Retina (tissue), 1 donor: ENCODE results near the gene BAIAP2L1.
"Not testable (repeated sequence)": the region's sequence is repeated elsewhere in the genome, so short reads cannot be mapped to it uniquely, and the experiment has no call there.

ENCODE experiments used
- DNase-seq: peaks from one replicate; pipeline ENCODE4 v3.0.0-alpha.2; 2016

BAIAP2L1 gene

GRCh38 chr7:98398567-98399372 is 2.1 kb downstream of the BAIAP2L1 start:
- DNase-seq: no peak

GRCh38 chr7:98396768-98397167 is 4.1 kb downstream of the BAIAP2L1 start:
- DNase-seq: no peak

- no peak for DNase-seq
Measured at GRCh38 chr7:98395951-98396350, 4.9 kb downstream of the BAIAP2L1 start.

- DNase-seq: no peak
Measured at GRCh38 chr7:98395481-98395880, 5.4 kb downstream of the BAIAP2L1 start.

- no peak for DNase-seq
Measured at GRCh38 chr7:98394377-98394836, 6.5 kb downstream of the BAIAP2L1 start.

GRCh38 chr7:98387544-98388226 is 13.2 kb downstream of the BAIAP2L1 start:
- no peak for DNase-seq

- DNase-seq: no peak
Measured at GRCh38 chr7:98387131-98387530, 13.8 kb downstream of the BAIAP2L1 start.

GRCh38 chr7:98385532-98385931 is 15.4 kb downstream of the BAIAP2L1 start:
- DNase-seq: not testable (repeated sequence)

GRCh38 chr7:98378210-98378819 is 22.6 kb downstream of the BAIAP2L1 start:
- no peak for DNase-seq

GRCh38 chr7:98376711-98377110 is 24.2 kb downstream of the BAIAP2L1 start:
- DNase-seq: no peak

- DNase-seq: no peak
Measured at GRCh38 chr7:98375664-98376063, 25.2 kb downstream of the BAIAP2L1 start.

- DNase-seq: no peak
Measured at GRCh38 chr7:98374285-98374680, 26.6 kb downstream of the BAIAP2L1 start.

GRCh38 chr7:98372993-98373392 is 27.9 kb downstream of the BAIAP2L1 start:
- no peak for DNase-seq

GRCh38 chr7:98369726-98370125 is 31.2 kb downstream of the BAIAP2L1 start:
- no peak for DNase-seq

GRCh38 chr7:98368716-98369115 is 32.2 kb downstream of the BAIAP2L1 start:
- no peak for DNase-seq

GRCh38 chr7:98366562-98366938 is 34.3 kb downstream of the BAIAP2L1 start:
- DNase-seq: no peak

GRCh38 chr7:98365863-98366561 is 34.9 kb downstream of the BAIAP2L1 start:
- no peak for DNase-seq

GRCh38 chr7:98364220-98364619 is 36.7 kb downstream of the BAIAP2L1 start:
- DNase-seq: no peak

GRCh38 chr7:98362517-98362916 is 38.4 kb downstream of the BAIAP2L1 start:
- no peak for DNase-seq

GRCh38 chr7:98360221-98361130 is 40.4 kb downstream of the BAIAP2L1 start:
- no peak for DNase-seq

- no peak for DNase-seq
Measured at GRCh38 chr7:98359395-98359794, 41.5 kb downstream of the BAIAP2L1 start.

GRCh38 chr7:98358706-98359105 is 42.2 kb downstream of the BAIAP2L1 start:
- no peak for DNase-seq
